Liver (tissue), 9 donors: Measurements from ENCODE around the gene CTPS1. TPM values are rescaled to one million over a fixed set of nuclear protein-coding genes. Genes with fewer than 3 reads are reported as not detected.

Experiments used
- DNase-seq: peaks from one replicate; pipeline ENCODE4 v3.0.0-alpha.2; 2017; ENCODE audit warnings: low spot score
- H3K27ac ChIP-seq, 2 donors: one replicate each; pipeline ENCODE4 v1.7.0; 2013; ENCODE audit warnings: inconsistent platforms in 2 of 2, low read length in 2 of 2, control low read depth in 1 of 2, low read depth in 1 of 2, mild to moderate bottlenecking in 1 of 2
- H3K27me3 ChIP-seq, 4 donors: one replicate each; pipeline versions ENCODE4 v1.6.1 to v1.7.0; 2013; ENCODE audit warnings: low read length in 3 of 4, inconsistent platforms in 1 of 4, mild to moderate bottlenecking in 1 of 4, moderate library complexity in 1 of 4; ENCODE audit not compliant: control insufficient read depth in 4 of 4, insufficient read depth in 4 of 4
- H3K36me3 ChIP-seq, 4 donors: one replicate each; pipeline versions ENCODE4 v1.6.1 to v1.7.0; 2013; ENCODE audit warnings: low read length in 3 of 4, mild to moderate bottlenecking in 3 of 4, low read depth in 1 of 4, moderate library complexity in 1 of 4; ENCODE audit not compliant: control insufficient read depth in 4 of 4, insufficient read depth in 3 of 4
- H3K4me1 ChIP-seq, 4 donors: one replicate each; pipeline versions ENCODE4 v1.6.1 to v1.7.0; 2013; ENCODE audit warnings: low read length in 3 of 4, mild to moderate bottlenecking in 3 of 4, moderate library complexity in 1 of 4; ENCODE audit not compliant: control insufficient read depth in 4 of 4, insufficient read depth in 4 of 4
- H3K4me3 ChIP-seq, 3 donors: one replicate each; pipeline versions ENCODE4 v1.6.1 to v1.7.0; 2013; ENCODE audit warnings: low read length in 3 of 3, control low read depth in 1 of 3, low read depth in 1 of 3, mild to moderate bottlenecking in 1 of 3
- H3K9ac ChIP-seq, 2 donors: one replicate each; pipeline ENCODE4 v1.7.0; 2013; ENCODE audit warnings: low read length in 2 of 2, mild to moderate bottlenecking in 2 of 2, moderate library complexity in 2 of 2, control low read depth in 1 of 2, low read depth in 1 of 2
- H3K9me3 ChIP-seq, 4 donors: one replicate each; pipeline versions ENCODE4 v1.6.1 to v1.7.0; 2013; ENCODE audit warnings: low read length in 3 of 4; ENCODE audit not compliant: control insufficient read depth in 4 of 4
- CTCF ChIP-seq: fragments of 150-350 bp; IDR thresholded peaks from 2 replicates; pipeline ENCODE4 v1.5.1; 2017; ENCODE audit warnings: improper control_type of control experiment, low read depth, low read length; ENCODE audit not compliant: missing input control
- EGR1 ChIP-seq, 2 donors: IDR thresholded peaks; 2 replicates each; pipeline ENCODE4 v1.6.1; 2016 to 2018; ENCODE audit warnings: antibody characterized with exemption in 2 of 2, low read depth in 2 of 2
- FOXA1 ChIP-seq: IDR thresholded peaks from 2 replicates; pipeline ENCODE4 v1.6.1; 2016; ENCODE audit warnings: antibody characterized with exemption
- FOXA2 ChIP-seq: IDR thresholded peaks from 2 replicates; pipeline ENCODE4 v1.6.1; 2016; ENCODE audit warnings: antibody characterized with exemption
- GABPA ChIP-seq, 2 donors: IDR thresholded peaks in 1 of 2; conservative IDR thresholded peaks in 1 of 2; 2 replicates each; pipeline ENCODE4 v1.6.1; 2016; ENCODE audit warnings: antibody characterized with exemption in 2 of 2, mild to moderate bottlenecking in 1 of 2, moderate library complexity in 1 of 2
- HNF4A ChIP-seq, 2 donors: conservative IDR thresholded peaks; 2 replicates each; pipeline ENCODE4 v1.6.1; 2016; ENCODE audit warnings: antibody characterized with exemption in 2 of 2, mild to moderate bottlenecking in 2 of 2
- HNF4G ChIP-seq: IDR thresholded peaks from 2 replicates; pipeline ENCODE4 v1.6.1; 2016; ENCODE audit warnings: antibody characterized with exemption
- JUND ChIP-seq, 2 donors: IDR thresholded peaks; 2 replicates each; pipeline ENCODE4 v1.6.1; 2016; ENCODE audit warnings: antibody characterized with exemption in 2 of 2
- MAX ChIP-seq: IDR thresholded peaks from 2 replicates; pipeline ENCODE4 v1.6.1; 2016; ENCODE audit warnings: antibody characterized with exemption
- NR2F2 ChIP-seq: IDR thresholded peaks from 2 replicates; pipeline ENCODE4 v1.6.1; 2016; ENCODE audit warnings: antibody characterized with exemption
- RAD21 ChIP-seq, 2 donors: IDR thresholded peaks; 2 replicates each; pipeline ENCODE4 v1.6.1; 2016; ENCODE audit warnings: antibody characterized with exemption in 2 of 2, mild to moderate bottlenecking in 2 of 2
- REST ChIP-seq: IDR thresholded peaks from 2 replicates; pipeline ENCODE4 v1.6.1; 2016; ENCODE audit warnings: antibody characterized with exemption, mild to moderate bottlenecking
- RXRA ChIP-seq, 2 donors: IDR thresholded peaks; 2 replicates each; pipeline ENCODE4 v1.6.1; 2017 to 2018; ENCODE audit warnings: antibody characterized with exemption in 2 of 2, mild to moderate bottlenecking in 1 of 2
- SP1 ChIP-seq: IDR thresholded peaks from 2 replicates; pipeline ENCODE4 v1.6.1; 2018; ENCODE audit warnings: antibody characterized with exemption, mild to moderate bottlenecking
- TAF1 ChIP-seq: conservative IDR thresholded peaks from 2 replicates; pipeline ENCODE4 v1.6.1; 2016; ENCODE audit warnings: antibody characterized with exemption, mild to moderate bottlenecking
- YY1 ChIP-seq: IDR thresholded peaks from 2 replicates; pipeline ENCODE4 v1.6.1; 2016; ENCODE audit warnings: antibody characterized with exemption, mild to moderate bottlenecking
- ZBTB33 ChIP-seq: IDR thresholded peaks from 2 replicates; pipeline ENCODE4 v1.6.1; 2016; ENCODE audit warnings: antibody characterized with exemption
- WGBS: extraction: QIAGEN DNeasy Blood & Tissue Kit; methylation state at CpG from one replicate; pipeline ENCODE4 v1.1.7; 2013; 5-methylcytosine and 5-hydroxymethylcytosine counted together
- polyA plus RNA-seq, 2 donors: library from polyadenylated mRNA; stranded (reverse) in 1 of 2; unstranded in 1 of 2; fragments of 200-250 nt in 1 of 2; fragments of >200 nt in 1 of 2; fragmentation: Nextera tagmentation in 1 of 2; extraction: Ambion mirVana in 1 of 2; gene quantifications; one replicate each; pipeline versions ENCODE4 v1.2.1 to v1.2.3, GENCODE V29; 2013 to 2015
- total RNA-seq, 2 donors: library from RNA; depleted of rRNA; stranded (reverse); fragments of >200 nt; gene quantifications; one replicate each; pipeline ENCODE4 v1.2.3, GENCODE V29; 2014
- TF ChIP-seq, protein P1 (sequence below): IDR thresholded peaks from 2 replicates; pipeline ENCODE4 v1.6.1; 2016; ENCODE audit warnings: antibody characterized with exemption
- donor health status: healthy.
- donor health status: healthy.
- donor health status: healthy.
- donor health status: healthy.
- donor health status: healthy.

The CTPS1 gene
- total and polyA plus RNA-seq, 4 donors: 13.6 to 46.9 (median 19.8) TPM

- TF ChIP-seq CTCF (no peak), GABPA (IDR thresholded peaks at IDR 0.05 in 1 of 2, conservative IDR thresholded peaks at IDR 0.05 in 1 of 2) (no peak), JUND (IDR thresholded peaks at IDR 0.05) (no peak), HNF4A (conservative IDR thresholded peaks at IDR 0.05) (no peak)
These were observed 33.5 kb downstream of the CTPS1 start (continued) for GRCh38 chr1:41013024-41013423.

DNA sequence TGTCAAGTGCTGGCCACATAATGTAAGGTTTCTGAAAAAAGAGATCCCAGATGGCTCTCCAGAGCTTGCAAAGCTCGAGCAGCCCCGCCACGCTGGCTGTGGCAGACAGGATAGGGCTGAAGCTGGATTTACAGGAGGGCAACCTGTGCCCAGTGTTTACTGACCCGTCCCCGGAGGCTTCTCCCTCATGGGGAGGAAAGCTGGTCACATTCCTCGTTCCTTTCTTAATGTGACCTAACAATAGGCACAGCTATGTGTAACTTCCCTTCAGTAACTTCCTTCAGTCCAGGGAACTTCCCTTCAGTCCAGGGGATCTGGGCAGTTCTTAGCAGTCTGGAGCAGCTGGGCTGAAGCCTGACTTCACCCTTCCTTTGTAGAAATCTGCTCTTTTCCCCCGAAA, 34.3 kb downstream of the CTPS1 start:
- Histone ChIP-seq H3K9me3 (no peaks in the 10 kb centered on the region), H3K36me3 (peaks cover 15 to 85% (median 55%) of the 10 kb centered on the region in 4 donors), H3K4me1 (no peaks in the 10 kb centered on the region), H3K4me3 (no peak overlapping the region), H3K27ac (no peak overlapping the region), H3K27me3 (no peaks in the 10 kb centered on the region), H3K9ac (no peak overlapping the region)
- WGBS: 83% methylated on average over 7 of the region's 7 CpGs
- no peak for DNase-seq
- TF ChIP-seq MAX: no peak
- TF ChIP-seq, protein P1, sequence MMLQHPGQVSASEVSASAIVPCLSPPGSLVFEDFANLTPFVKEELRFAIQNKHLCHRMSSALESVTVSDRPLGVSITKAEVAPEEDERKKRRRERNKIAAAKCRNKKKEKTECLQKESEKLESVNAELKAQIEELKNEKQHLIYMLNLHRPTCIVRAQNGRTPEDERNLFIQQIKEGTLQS: no peak
- TF ChIP-seq JUND (IDR thresholded peaks at IDR 0.05): no peak
- TF ChIP-seq HNF4A (conservative IDR thresholded peaks at IDR 0.05): no peak
- TF ChIP-seq RXRA (IDR thresholded peaks at IDR 0.05): no peak
- no peak for TF ChIP-seq FOXA2

DNA sequence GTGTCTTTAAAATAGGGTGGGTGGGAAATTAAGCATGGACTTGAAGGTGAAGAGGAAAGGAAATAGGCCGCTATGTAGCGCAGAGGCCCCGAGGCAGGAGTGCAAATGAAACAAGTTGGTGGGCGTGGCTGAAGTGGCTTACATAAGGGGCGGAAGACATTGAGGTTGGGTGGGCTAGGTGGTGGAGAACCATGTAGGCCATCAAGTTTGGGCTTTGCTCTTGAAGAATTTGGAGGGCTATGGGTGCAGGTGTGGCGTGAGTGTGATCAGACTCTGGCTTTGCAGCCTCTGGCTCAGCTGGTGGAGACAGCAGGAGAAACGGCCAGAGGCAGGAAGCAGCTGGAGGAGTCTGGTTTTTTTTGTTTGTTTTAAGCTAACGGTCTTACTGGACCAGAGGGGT, 35.4 kb downstream of the CTPS1 start:
- no peaks in the 10 kb centered on the region for H3K4me1 ChIP-seq
- H3K36me3 ChIP-seq: peaks cover 13 to 77% (median 46%) of the 10 kb centered on the region in 4 donors
- WGBS: 82% methylated on average over 8 of the region's 8 CpGs
- no peaks in the 10 kb centered on the region for H3K27me3 ChIP-seq
- no peak overlapping the region for H3K27ac ChIP-seq
- TF ChIP-seq CTCF: no peak
- no peak for TF ChIP-seq JUND (IDR thresholded peaks at IDR 0.05)
- TF ChIP-seq SP1: no peak
- TF ChIP-seq HNF4A (conservative IDR thresholded peaks at IDR 0.05): no peak
- TF ChIP-seq RXRA (IDR thresholded peaks at IDR 0.05): no peak
- TF ChIP-seq FOXA1: no peak
- no peak for TF ChIP-seq HNF4G
- TF ChIP-seq MAX: no peak
- no peak for TF ChIP-seq REST
- no peak for TF ChIP-seq NR2F2
- TF ChIP-seq RAD21 (IDR thresholded peaks at IDR 0.05): no peak
- TF ChIP-seq EGR1 (IDR thresholded peaks at IDR 0.05; ENCODE audit: low read depth in 2 of 2): no peak
- TF ChIP-seq, protein P1: no peak
- no peak for TF ChIP-seq YY1
- TF ChIP-seq FOXA2: no peak
- no peak for TF ChIP-seq TAF1
- no peak for TF ChIP-seq GABPA (IDR thresholded peaks at IDR 0.05 in 1 of 2, conservative IDR thresholded peaks at IDR 0.05 in 1 of 2)
- no peak for TF ChIP-seq ZBTB33
- H3K4me3 ChIP-seq: no peak overlapping the region
- H3K9ac ChIP-seq: no peak overlapping the region
- no peak for DNase-seq
- H3K9me3 ChIP-seq: no peaks in the 10 kb centered on the region
